HepG2 (cell line): ENCODE data around the gene ASPHD1. TPM values are rescaled to one million over a fixed set of nuclear protein-coding genes. Genes with fewer than 3 reads are reported as not detected.

Experiments
- ARNT ChIP-seq: fragments of 450-650 bp; IDR thresholded peaks from 2 replicates; pipeline ENCODE4 v1.6.1; 2017
- HNF1A ChIP-seq, 2 experiments: sonication (generic) in 1 of 2; formaldehyde crosslinking in 1 of 2; IDR thresholded peaks; 2 replicates each; pipeline versions ENCODE4 v1.4.0 to v1.6.1; 2016 to 2020; ENCODE audit warnings: borderline replicate concordance in 1 of 2, low read depth in 1 of 2, mild to moderate bottlenecking in 1 of 2, missing genetic modification reagents in 1 of 2
- PAXIP1 ChIP-seq: sonication (generic); formaldehyde crosslinking; conservative IDR thresholded peaks from 2 replicates; pipeline ENCODE4 v1.4.0; 2020; ENCODE audit warnings: mild to moderate bottlenecking, missing genetic modification reagents, moderate library complexity
- PHF5A ChIP-seq: IDR thresholded peaks from one replicate; pipeline ENCODE4 v1.6.1; 2018; ENCODE audit warnings: low read depth, missing genetic modification reagents; ENCODE audit not compliant: unreplicated experiment
- RFXAP ChIP-seq: sonication (generic); formaldehyde crosslinking; IDR thresholded peaks from 2 replicates; pipeline ENCODE4 v1.4.0; 2020; ENCODE audit warnings: missing genetic modification reagents, borderline replicate concordance
- TAF15 ChIP-seq: fragments of 200-400 bp; formaldehyde crosslinking; IDR thresholded peaks from one replicate; pipeline ENCODE4 v1.6.1; 2018; ENCODE audit warnings: mild to moderate bottlenecking, low read depth, low read length; ENCODE audit not compliant: poor library complexity, severe bottlenecking
- TCF7 ChIP-seq: sonication (generic); IDR thresholded peaks from 2 replicates; pipeline ENCODE4 v1.6.1; 2016; ENCODE audit warnings: antibody characterized with exemption, low read depth
- TRIM24 ChIP-seq: sonication (generic); formaldehyde crosslinking; IDR thresholded peaks from 2 replicates; pipeline ENCODE4 v1.8.0; 2022; ENCODE audit warnings: mild to moderate bottlenecking, missing genetic modification reagents
- ZNF564 ChIP-seq: sonication (generic); formaldehyde crosslinking; IDR thresholded peaks from 2 replicates; pipeline ENCODE4 v1.8.1; 2023; ENCODE audit warnings: mild to moderate bottlenecking, missing genetic modification reagents
- ZNF816 ChIP-seq: sonication (generic); formaldehyde crosslinking; IDR thresholded peaks from 2 replicates; pipeline ENCODE4 v1.8.0; 2022; ENCODE audit warnings: missing genetic modification reagents, mild to moderate bottlenecking, borderline replicate concordance
- polyA plus RNA-seq, 8 experiments: library from polyadenylated mRNA; depleted of rRNA in 3 of 8; stranded (reverse) in 7 of 8; unstranded in 1 of 8; fragments of >200 nt; fragmentation: Illumina TruSeq in 4 of 8; extraction: Trizol in 4 of 8; gene quantifications; 2 replicates each; pipeline versions ENCODE4 v1.2.1 to v1.2.3, GENCODE V29; 2011 to 2016; ENCODE audit warnings: low read depth in 4 of 8, missing spikeins in 1 of 8, mixed read lengths in 1 of 8; ENCODE audit not compliant: insufficient read depth in 1 of 8
- total RNA-seq, 5 experiments: library from RNA; depleted of rRNA; stranded (reverse); fragments of >200 nt; fragmentation: Illumina TruSeq; extraction: Trizol; gene quantifications; 2 replicates each; pipeline ENCODE4 v1.2.3, GENCODE V29; 2016; ENCODE audit warnings: low read depth in 1 of 5
- TF ChIP-seq, protein P1 (sequence below): sonication (generic); formaldehyde crosslinking; IDR thresholded peaks from 2 replicates; pipeline ENCODE4 v1.8.1; 2023; ENCODE audit warnings: mild to moderate bottlenecking, missing genetic modification reagents
- TF ChIP-seq, protein P2 (sequence below): fragments of 450-650 bp; IDR thresholded peaks from 2 replicates; pipeline ENCODE4 v1.6.1; 2017; ENCODE audit warnings: mild to moderate bottlenecking
- TF ChIP-seq, protein P3 (sequence below): sonication (generic); formaldehyde crosslinking; IDR thresholded peaks from 2 replicates; pipeline ENCODE4 v1.5.0; 2020; ENCODE audit warnings: missing genetic modification reagents

Gene ASPHD1
- total and polyA plus RNA-seq, 2 of the 13 experiments (the other 11 are each of a cell fraction or from before 2014, with no cell fraction given), result 13.1 to 19.7 TPM

GRCh38 chr16:29891525-29892457, 8.5 kb upstream of the ASPHD1 start (continued):
- TF ChIP-seq, protein P1, sequence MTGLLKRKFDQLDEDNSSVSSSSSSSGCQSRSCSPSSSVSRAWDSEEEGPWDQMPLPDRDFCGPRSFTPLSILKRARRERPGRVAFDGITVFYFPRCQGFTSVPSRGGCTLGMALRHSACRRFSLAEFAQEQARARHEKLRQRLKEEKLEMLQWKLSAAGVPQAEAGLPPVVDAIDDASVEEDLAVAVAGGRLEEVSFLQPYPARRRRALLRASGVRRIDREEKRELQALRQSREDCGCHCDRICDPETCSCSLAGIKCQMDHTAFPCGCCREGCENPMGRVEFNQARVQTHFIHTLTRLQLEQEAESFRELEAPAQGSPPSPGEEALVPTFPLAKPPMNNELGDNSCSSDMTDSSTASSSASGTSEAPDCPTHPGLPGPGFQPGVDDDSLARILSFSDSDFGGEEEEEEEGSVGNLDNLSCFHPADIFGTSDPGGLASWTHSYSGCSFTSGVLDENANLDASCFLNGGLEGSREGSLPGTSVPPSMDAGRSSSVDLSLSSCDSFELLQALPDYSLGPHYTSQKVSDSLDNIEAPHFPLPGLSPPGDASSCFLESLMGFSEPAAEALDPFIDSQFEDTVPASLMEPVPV, result no peak
- TF ChIP-seq TCF7, result no peak
- TF ChIP-seq ZNF564 (CRISPR knock-in tag), result no peak
- TF ChIP-seq HNF1A (IDR thresholded peaks at IDR 0.05; ENCODE audit: low read depth), result peak; percentile 28; the same call in 1 of the 2 replicates
- no peak; the same call in 1 of the 2 replicates for TF ChIP-seq HNF1A (CRISPR knock-in tag; IDR thresholded peaks at IDR 0.05; ENCODE audit: borderline replicate concordance)
- TF ChIP-seq, protein P2, sequence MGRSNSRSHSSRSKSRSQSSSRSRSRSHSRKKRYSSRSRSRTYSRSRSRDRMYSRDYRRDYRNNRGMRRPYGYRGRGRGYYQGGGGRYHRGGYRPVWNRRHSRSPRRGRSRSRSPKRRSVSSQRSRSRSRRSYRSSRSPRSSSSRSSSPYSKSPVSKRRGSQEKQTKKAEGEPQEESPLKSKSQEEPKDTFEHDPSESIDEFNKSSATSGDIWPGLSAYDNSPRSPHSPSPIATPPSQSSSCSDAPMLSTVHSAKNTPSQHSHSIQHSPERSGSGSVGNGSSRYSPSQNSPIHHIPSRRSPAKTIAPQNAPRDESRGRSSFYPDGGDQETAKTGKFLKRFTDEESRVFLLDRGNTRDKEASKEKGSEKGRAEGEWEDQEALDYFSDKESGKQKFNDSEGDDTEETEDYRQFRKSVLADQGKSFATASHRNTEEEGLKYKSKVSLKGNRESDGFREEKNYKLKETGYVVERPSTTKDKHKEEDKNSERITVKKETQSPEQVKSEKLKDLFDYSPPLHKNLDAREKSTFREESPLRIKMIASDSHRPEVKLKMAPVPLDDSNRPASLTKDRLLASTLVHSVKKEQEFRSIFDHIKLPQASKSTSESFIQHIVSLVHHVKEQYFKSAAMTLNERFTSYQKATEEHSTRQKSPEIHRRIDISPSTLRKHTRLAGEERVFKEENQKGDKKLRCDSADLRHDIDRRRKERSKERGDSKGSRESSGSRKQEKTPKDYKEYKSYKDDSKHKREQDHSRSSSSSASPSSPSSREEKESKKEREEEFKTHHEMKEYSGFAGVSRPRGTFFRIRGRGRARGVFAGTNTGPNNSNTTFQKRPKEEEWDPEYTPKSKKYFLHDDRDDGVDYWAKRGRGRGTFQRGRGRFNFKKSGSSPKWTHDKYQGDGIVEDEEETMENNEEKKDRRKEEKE, result no peak
- TF ChIP-seq ZNF816 (CRISPR knock-in tag), result no peak
- TF ChIP-seq PHF5A, result peak; percentile 80
- TF ChIP-seq, protein P3, sequence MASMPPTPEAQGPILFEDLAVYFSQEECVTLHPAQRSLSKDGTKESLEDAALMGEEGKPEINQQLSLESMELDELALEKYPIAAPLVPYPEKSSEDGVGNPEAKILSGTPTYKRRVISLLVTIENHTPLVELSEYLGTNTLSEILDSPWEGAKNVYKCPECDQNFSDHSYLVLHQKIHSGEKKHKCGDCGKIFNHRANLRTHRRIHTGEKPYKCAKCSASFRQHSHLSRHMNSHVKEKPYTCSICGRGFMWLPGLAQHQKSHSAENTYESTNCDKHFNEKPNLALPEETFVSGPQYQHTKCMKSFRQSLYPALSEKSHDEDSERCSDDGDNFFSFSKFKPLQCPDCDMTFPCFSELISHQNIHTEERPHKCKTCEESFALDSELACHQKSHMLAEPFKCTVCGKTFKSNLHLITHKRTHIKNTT (CRISPR knock-in tag), result no peak
- no peak for TF ChIP-seq TRIM24 (CRISPR knock-in tag)
- no peak for TF ChIP-seq ARNT
- no peak for TF ChIP-seq TAF15
- 0 out of 2 replicates have a peak, but pooled peaks have one; percentile 67 for TF ChIP-seq RFXAP
- TF ChIP-seq PAXIP1 (CRISPR knock-in tag), result peak; percentile 77
